ENCODE measurements around the gene CNTNAP1. TPM values are rescaled to one million over a fixed set of nuclear protein-coding genes. Genes with fewer than 3 reads are reported as not detected.
"Not testable (repeated sequence)": the region's sequence is repeated elsewhere in the genome, so short reads cannot be mapped to it uniquely, and the experiment has no call there.

The CNTNAP1 gene
- total RNA-seq, 2 donors from 2014 or later = 0.61 to 2.8 TPM

- H3K27me3 Mint-ChIP-seq = no peaks in the 10 kb centered on the region
- H3K9me3 Mint-ChIP-seq = no peaks in the 10 kb centered on the region
- H3K4me1 Mint-ChIP-seq = no peaks in the 10 kb centered on the region
- H3K4me3 Mint-ChIP-seq = no peak overlapping the region
- H3K36me3 Mint-ChIP-seq (ENCODE audit: low read depth) = peaks cover 25% of the 10 kb centered on the region
- ATAC-seq (replicated peaks) = no peak
- H3K27ac Mint-ChIP-seq = no peak overlapping the region
These were observed 16.7 kb upstream of the CNTNAP1 start for GRCh38 chr17:42665581-42666001.

GRCh38 chr17:42666126-42666525, 16.2 kb upstream of the CNTNAP1 start:
- H3K27ac Mint-ChIP-seq = not testable (repeated sequence)

GRCh38 chr17:42667088-42667951, 15.0 kb upstream of the CNTNAP1 start:
- no peaks in the 10 kb centered on the region for H3K9me3 Mint-ChIP-seq
- H3K4me1 Mint-ChIP-seq = peaks cover 4% of the 10 kb centered on the region
- no peak for ATAC-seq (replicated peaks)
- H3K4me3 Mint-ChIP-seq = no peak overlapping the region
- no peak overlapping the region for H3K27ac Mint-ChIP-seq
- H3K27me3 Mint-ChIP-seq = peaks cover 6% of the 10 kb centered on the region
- peaks cover 25% of the 10 kb centered on the region for H3K36me3 Mint-ChIP-seq (ENCODE audit: low read depth)

More at GRCh38 chr17:42666126-42666525, 16.2 kb upstream of the CNTNAP1 start:
- not testable (repeated sequence) for ATAC-seq (replicated peaks); H3K4me3 Mint-ChIP-seq; H3K4me1 Mint-ChIP-seq; H3K27me3 Mint-ChIP-seq; H3K9me3 Mint-ChIP-seq
- peaks cover 25% of the 10 kb centered on the region for H3K36me3 Mint-ChIP-seq (ENCODE audit: low read depth)

- peaks cover 4% of the 10 kb centered on the region for H3K4me1 Mint-ChIP-seq
- peaks cover 12% of the 10 kb centered on the region for H3K27me3 Mint-ChIP-seq
- no peak for ATAC-seq (replicated peaks)
- peaks cover 21% of the 10 kb centered on the region for H3K36me3 Mint-ChIP-seq (ENCODE audit: low read depth)
- no peaks in the 10 kb centered on the region for H3K9me3 Mint-ChIP-seq
- H3K4me3 Mint-ChIP-seq = peak overlapping the region; percentile 33
- H3K27ac Mint-ChIP-seq = no peak overlapping the region
These were observed 12.7 kb upstream of the CNTNAP1 start for GRCh38 chr17:42669705-42669976.

GRCh38 chr17:42669977-42670788, 12.1 kb upstream of the CNTNAP1 start:
- no peak overlapping the region for H3K27ac Mint-ChIP-seq
- H3K4me1 Mint-ChIP-seq = peaks cover 4% of the 10 kb centered on the region
- H3K36me3 Mint-ChIP-seq (ENCODE audit: low read depth) = peaks cover 19% of the 10 kb centered on the region
- peak overlapping the region; percentile 43 for H3K4me3 Mint-ChIP-seq
- no peaks in the 10 kb centered on the region for H3K9me3 Mint-ChIP-seq
- peak; percentile 70 for ATAC-seq (replicated peaks)
- peaks cover 15% of the 10 kb centered on the region for H3K27me3 Mint-ChIP-seq

- Mint-ChIP-seq H3K9me3 (no peaks in the 10 kb centered on the region), H3K36me3 (ENCODE audit: low read depth) (peaks cover 11% of the 10 kb centered on the region), H3K4me3 (peak overlapping the region; percentile 43), H3K27ac (no peak overlapping the region), H3K4me1 (peaks cover 4% of the 10 kb centered on the region), H3K27me3 (peaks cover 15% of the 10 kb centered on the region)
- no peak for ATAC-seq (replicated peaks)
These were observed 11.3 kb upstream of the CNTNAP1 start for GRCh38 chr17:42670789-42671657.

- peak overlapping the region; percentile 43 for H3K4me3 Mint-ChIP-seq
- peaks cover 4% of the 10 kb centered on the region for H3K4me1 Mint-ChIP-seq
- peaks cover under 1% of the 10 kb centered on the region for H3K36me3 Mint-ChIP-seq (ENCODE audit: low read depth)
- ATAC-seq (replicated peaks) = no peak
- H3K27me3 Mint-ChIP-seq = peaks cover 18% of the 10 kb centered on the region
- H3K9me3 Mint-ChIP-seq = no peaks in the 10 kb centered on the region
- no peak overlapping the region for H3K27ac Mint-ChIP-seq
These were observed 10.3 kb upstream of the CNTNAP1 start for GRCh38 chr17:42672038-42672437.

GRCh38 chr17:42673266-42673884, 9.0 kb upstream of the CNTNAP1 start:
- Mint-ChIP-seq H3K9me3 (no peaks in the 10 kb centered on the region), H3K27ac (no peak overlapping the region), H3K36me3 (ENCODE audit: low read depth) (no peaks in the 10 kb centered on the region), H3K4me1 (peaks cover 5% of the 10 kb centered on the region), H3K4me3 (no peak overlapping the region), H3K27me3 (peaks cover 19% of the 10 kb centered on the region)
- ATAC-seq (replicated peaks) = no peak

- Mint-ChIP-seq H3K27me3 (peaks cover 19% of the 10 kb centered on the region), H3K36me3 (ENCODE audit: low read depth) (no peaks in the 10 kb centered on the region), H3K4me3 (peak overlapping the region; percentile 15), H3K27ac (no peak overlapping the region), H3K9me3 (no peaks in the 10 kb centered on the region), H3K4me1 (peaks cover 8% of the 10 kb centered on the region)
- no peak for ATAC-seq (replicated peaks)
These were observed 8.2 kb upstream of the CNTNAP1 start for GRCh38 chr17:42673885-42674754.

GRCh38 chr17:42674755-42675347, 7.5 kb upstream of the CNTNAP1 start:
- no peaks in the 10 kb centered on the region for H3K36me3 Mint-ChIP-seq (ENCODE audit: low read depth)
- H3K4me3 Mint-ChIP-seq = peak overlapping the region; percentile 15
- no peak for ATAC-seq (replicated peaks)
- H3K9me3 Mint-ChIP-seq = no peaks in the 10 kb centered on the region
- peaks cover 19% of the 10 kb centered on the region for H3K27me3 Mint-ChIP-seq
- H3K27ac Mint-ChIP-seq = no peak overlapping the region
- H3K4me1 Mint-ChIP-seq = peaks cover 8% of the 10 kb centered on the region

- no peak overlapping the region for H3K27ac Mint-ChIP-seq
- H3K9me3 Mint-ChIP-seq = no peaks in the 10 kb centered on the region
- ATAC-seq (replicated peaks) = no peak
- no peaks in the 10 kb centered on the region for H3K36me3 Mint-ChIP-seq (ENCODE audit: low read depth)
- H3K4me1 Mint-ChIP-seq = peaks cover 8% of the 10 kb centered on the region
- peak overlapping the region; percentile 87 for H3K4me3 Mint-ChIP-seq
- peaks cover 19% of the 10 kb centered on the region for H3K27me3 Mint-ChIP-seq
These were observed 6.9 kb upstream of the CNTNAP1 start for GRCh38 chr17:42675348-42675964.

- Mint-ChIP-seq H3K36me3 (ENCODE audit: low read depth) (no peaks in the 10 kb centered on the region), H3K4me1 (peaks cover 8% of the 10 kb centered on the region), H3K27ac (no peak overlapping the region), H3K27me3 (peaks cover 22% of the 10 kb centered on the region), H3K9me3 (no peaks in the 10 kb centered on the region), H3K4me3 (peak overlapping the region; percentile 87)
- no peak for ATAC-seq (replicated peaks)
These were observed 6.3 kb upstream of the CNTNAP1 start for GRCh38 chr17:42675965-42676423.

All from activated T-helper 17 cell treated with anti-CD3 and anti-CD28 coated beads, Interleukin-2, amount 50 U/mL, for 72 hours (primary cell).